ENCODE results near the gene SAV1.
A peak's percentile ranks its signal among the peaks of the same experiment; 100 is the strongest.
"Not testable (repeated sequence)": the region's sequence is repeated elsewhere in the genome, so short reads cannot be mapped to it uniquely, and the experiment has no call there.

SAV1 gene

GRCh38 chr14:50667996-50668825, at the start of gene SAV1:
SAV1 (minus strand) TSS chr14:50668306; CDS start chr14:50667967, 339 bp downstream.
- peak; percentile 83 for DNase-seq (ENCODE audit: low spot score)

- DNase-seq (ENCODE audit: low spot score) = no peak
These were observed 49.7 kb upstream of the SAV1 start for GRCh38 chr14:50717811-50718210.

DNA sequence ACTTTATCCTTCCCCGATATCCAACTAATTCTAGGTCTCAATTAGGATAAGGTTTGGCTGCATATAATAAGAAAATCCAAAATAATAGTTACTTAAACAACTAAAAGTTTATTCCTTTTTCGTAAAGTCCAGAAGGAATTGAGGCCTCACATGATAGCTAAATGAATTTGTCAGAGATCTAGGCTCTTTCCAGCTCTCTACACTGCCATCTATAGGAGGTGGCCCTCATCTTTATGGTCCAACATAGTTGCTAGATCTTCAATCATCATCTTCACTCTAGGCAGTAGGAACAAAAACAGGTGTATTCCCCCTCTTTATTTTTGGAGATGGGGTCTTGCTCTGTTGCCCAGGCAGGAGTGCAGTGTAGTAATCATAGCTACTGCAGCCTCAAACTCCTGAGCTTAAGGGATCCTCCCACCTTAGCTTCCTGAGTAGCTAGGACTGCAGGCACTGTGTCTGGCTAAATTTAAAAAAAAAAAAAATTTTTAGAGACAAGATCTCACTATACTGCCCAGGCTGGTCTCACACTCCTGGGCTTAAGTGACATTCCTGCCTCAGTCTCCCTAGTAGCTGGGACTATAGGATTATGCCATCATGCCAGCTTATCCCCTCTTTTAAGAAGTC, 46.5 kb upstream of the SAV1 start:
- DNase-seq (ENCODE audit: low spot score) = peak; percentile 58

GRCh38 chr14:50711043-50711442, 42.9 kb upstream of the SAV1 start:
- no peak for DNase-seq (ENCODE audit: low spot score)

- DNase-seq (ENCODE audit: low spot score) = no peak
These were observed 37.0 kb upstream of the SAV1 start for GRCh38 chr14:50705026-50705593.

GRCh38 chr14:50704454-50705010, 36.4 kb upstream of the SAV1 start:
- DNase-seq (ENCODE audit: low spot score) = no peak

DNA sequence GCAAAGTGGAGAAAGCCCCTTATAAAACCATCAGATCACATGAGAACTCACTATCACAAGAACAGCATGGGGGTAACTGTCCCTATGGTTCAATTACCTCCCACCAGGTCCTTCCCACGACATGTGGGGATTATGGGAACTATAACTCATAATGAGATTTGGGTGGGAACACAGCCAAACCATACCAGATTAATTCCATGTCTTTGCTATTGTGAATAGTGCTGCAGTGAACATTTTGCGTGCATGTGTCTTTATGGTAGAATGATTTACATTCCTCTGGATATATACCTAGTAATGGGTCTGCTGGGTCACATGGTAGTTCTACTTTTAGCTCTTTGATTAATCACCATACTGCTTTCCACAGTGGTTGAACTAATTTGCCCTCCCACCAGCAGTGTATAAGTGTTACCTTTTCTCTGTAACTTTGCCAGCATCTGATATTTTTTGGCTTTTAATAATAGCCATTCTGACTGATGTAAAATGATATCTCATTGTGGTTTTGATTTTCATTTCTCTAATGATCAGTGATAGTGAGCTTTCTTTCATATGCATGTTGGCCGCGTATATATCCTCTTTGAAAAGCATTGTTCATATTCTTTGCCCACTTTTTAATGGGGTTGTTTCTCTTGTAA, 29.7 kb upstream of the SAV1 start:
- no peak for DNase-seq (ENCODE audit: low spot score)

DNA sequence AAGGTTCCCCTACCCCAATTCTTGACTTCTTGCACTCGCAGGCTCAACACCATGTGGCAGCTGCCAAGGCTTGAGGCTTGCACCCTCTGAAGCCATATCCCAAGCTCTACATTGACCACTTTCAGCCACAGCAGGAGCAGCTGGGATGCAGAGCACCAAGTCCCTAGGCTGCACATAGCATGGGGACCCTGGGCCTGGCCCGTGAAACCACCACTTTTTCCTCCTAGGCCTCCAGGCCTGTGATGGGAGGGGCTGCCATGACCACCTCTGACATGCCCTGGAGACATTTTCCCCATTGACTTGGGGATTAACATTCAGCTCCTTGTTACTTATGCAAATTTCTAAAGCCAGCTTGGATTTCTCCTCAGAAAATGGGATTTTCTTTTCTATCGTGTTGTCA, 26.2 kb upstream of the SAV1 start:
- not testable (repeated sequence) for DNase-seq (ENCODE audit: low spot score)

- no peak for DNase-seq (ENCODE audit: low spot score)
These were observed 20.8 kb upstream of the SAV1 start for GRCh38 chr14:50688875-50689274.

DNA sequence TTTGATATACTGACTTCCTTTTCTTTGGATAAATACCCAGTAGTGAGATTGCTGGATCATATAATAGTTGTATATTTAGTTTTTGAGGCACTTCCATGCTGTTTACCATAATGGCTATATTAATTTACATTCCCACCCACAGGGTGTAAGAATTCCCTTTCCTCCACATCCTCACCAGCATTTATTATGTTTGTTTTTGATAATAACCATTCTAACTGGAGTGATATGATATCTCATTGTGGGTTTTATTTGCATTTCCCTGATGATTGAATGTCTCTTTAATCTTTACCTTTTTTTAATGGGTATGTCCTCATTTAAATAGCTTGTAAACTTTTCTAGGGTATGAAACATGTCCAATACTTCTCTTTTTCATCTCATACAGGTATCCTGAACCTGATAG, 11.6 kb upstream of the SAV1 start:
- no peak for DNase-seq (ENCODE audit: low spot score)

GRCh38 chr14:50678163-50678562, 10.1 kb upstream of the SAV1 start:
- DNase-seq (ENCODE audit: low spot score) = no peak

- peak; percentile 52 for DNase-seq (ENCODE audit: low spot score)
These were observed 9.5 kb upstream of the SAV1 start for GRCh38 chr14:50677527-50678063.

GRCh38 chr14:50676814-50677516, 8.9 kb upstream of the SAV1 start:
- DNase-seq (ENCODE audit: low spot score) = no peak

GRCh38 chr14:50675597-50675996, 7.5 kb upstream of the SAV1 start:
- DNase-seq (ENCODE audit: low spot score) = no peak

GRCh38 chr14:50670866-50671256, 2.8 kb upstream of the SAV1 start:
- DNase-seq (ENCODE audit: low spot score) = no peak

GRCh38 chr14:50670196-50670865, 2.2 kb upstream of the SAV1 start:
- no peak for DNase-seq (ENCODE audit: low spot score)

DNA sequence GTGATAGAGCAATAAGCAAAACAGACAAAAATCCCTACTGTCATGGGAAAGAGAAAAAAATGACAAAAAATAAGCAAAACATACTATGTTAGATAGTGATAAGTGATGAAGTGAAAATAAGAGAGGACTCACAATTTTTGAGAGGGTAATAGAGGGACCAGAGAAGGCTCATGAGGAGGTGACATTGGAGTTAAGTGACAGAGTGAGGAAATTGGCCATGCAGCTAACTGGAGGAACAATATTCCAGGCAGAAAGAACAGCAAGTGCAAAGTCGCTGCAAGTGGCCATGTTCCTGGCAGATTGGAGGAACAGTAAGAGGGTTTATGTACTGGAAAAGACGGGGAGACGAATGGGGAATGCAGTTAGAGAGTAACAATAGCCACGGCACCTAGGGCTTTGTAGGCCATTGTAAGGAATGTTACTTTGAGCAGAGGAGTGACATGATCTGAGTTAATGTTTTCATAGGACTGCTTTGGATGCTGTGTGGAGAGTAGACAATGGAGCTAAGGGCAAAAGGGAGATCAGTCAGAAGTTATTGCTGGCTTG, 1.4 kb upstream of the SAV1 start:
- DNase-seq (ENCODE audit: low spot score) = no peak

DNA sequence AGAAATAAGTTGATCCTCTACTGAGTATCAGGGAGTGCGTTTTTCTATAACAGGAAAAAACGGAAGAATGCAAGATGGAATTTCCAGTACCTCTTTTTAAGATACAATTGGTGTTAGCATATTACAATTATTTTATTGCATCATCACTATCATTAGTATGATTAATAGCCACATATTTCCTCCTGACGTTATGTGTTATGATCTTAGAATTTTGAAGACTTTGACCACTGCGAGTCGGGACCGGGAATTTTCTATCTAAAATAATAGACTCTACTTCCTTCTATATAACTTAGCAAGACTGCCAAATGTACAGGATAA, 679 bp upstream of the SAV1 start:
- DNase-seq (ENCODE audit: low spot score) = no peak

DNA sequence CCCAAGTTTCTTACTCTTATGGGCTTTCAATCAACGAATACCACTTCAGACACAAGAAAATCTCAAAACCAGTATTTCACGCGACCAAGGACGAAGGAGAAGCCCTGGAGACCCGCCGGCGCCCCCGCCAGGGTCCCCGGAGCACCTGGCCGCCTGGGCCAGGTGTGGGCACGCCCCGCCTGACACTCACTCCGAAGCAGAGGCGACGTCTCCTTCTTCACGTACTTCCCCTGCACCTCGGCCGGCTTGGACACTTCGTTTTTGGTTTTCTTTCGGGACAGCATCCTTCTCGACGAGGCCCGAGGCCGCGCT, 466 bp downstream of the SAV1 start:
- DNase-seq (ENCODE audit: low spot score) = no peak

GRCh38 chr14:50666772-50667683, 1.1 kb downstream of the SAV1 start:
- peak; percentile 39 for DNase-seq (ENCODE audit: low spot score)

Measured in AG08396 (cell line).